ENCODE data around the gene IER5L. TPM values are rescaled to one million over a fixed set of nuclear protein-coding genes. Genes with fewer than 3 reads are reported as not detected.

Gene IER5L
- total and polyA plus RNA-seq, 9 of the 15 experiments (the other 6 are each of a cell fraction or from before 2014, with no cell fraction given): 0.14 to 11.9 (median 0.52) TPM

- TF ChIP-seq ZNF436 (CRISPR knock-in tag; IDR thresholded peaks at IDR 0.05): no peak
- TF ChIP-seq PHF21A (IDR thresholded peaks at IDR 0.05; ENCODE audit: borderline replicate concordance, low read depth): no peak
- TF ChIP-seq XRCC5 (IDR thresholded peaks at IDR 0.05; ENCODE audit: low read depth, low read length): no peak
- no peak for TF ChIP-seq PHTF2 (CRISPR knock-in tag; IDR thresholded peaks at IDR 0.05)
- TF ChIP-seq ZNF561 (CRISPR knock-in tag; conservative IDR thresholded peaks at IDR 0.05): no peak
- TF ChIP-seq FOXA1 (IDR thresholded peaks at IDR 0.05; ENCODE audit: borderline replicate concordance): no peak
- no peak for TF ChIP-seq MYNN (IDR thresholded peaks at IDR 0.05)
- TF ChIP-seq MYNN (CRISPR knock-in tag; IDR thresholded peaks at IDR 0.05): no peak
- TF ChIP-seq POLR3G (IDR thresholded peaks at IDR 0.05; ENCODE audit: extremely low read depth, insufficient read length, insufficient replicate concordance): no peak
- TF ChIP-seq FOXK2 (conservative IDR thresholded peaks at IDR 0.05 in 1 of 2, IDR thresholded peaks at IDR 0.05 in 1 of 2; ENCODE audit: low read depth in 2 of 2): peak; percentile 34 to 66; a peak in 2 of 4 replicates
- no peak for TF ChIP-seq NELFE (IDR thresholded peaks at IDR 0.05; ENCODE audit: insufficient read depth, insufficient read length)
- peak; percentile 75 to 93; a peak in 3 of 4 replicates for TF ChIP-seq MAZ (CRISPR knock-in tag; conservative IDR thresholded peaks at IDR 0.05 in 1 of 2, IDR thresholded peaks at IDR 0.05 in 1 of 2)
- peak; percentile 62 for TF ChIP-seq NFE2 (IDR thresholded peaks at IDR 0.05; ENCODE audit: low read depth)
- TF ChIP-seq ZNF830 (CRISPR knock-in tag; IDR thresholded peaks at IDR 0.05): no peak
- TF ChIP-seq MBD2 (IDR thresholded peaks at IDR 0.05; ENCODE audit: borderline replicate concordance, low read depth): no peak
- TF ChIP-seq NR3C1 (CRISPR knock-in tag; IDR thresholded peaks at IDR 0.05): no peak
- TF ChIP-seq PHB (CRISPR knock-in tag; IDR thresholded peaks at IDR 0.05): no peak
- TF ChIP-seq ZNF57 (CRISPR knock-in tag; IDR thresholded peaks at IDR 0.05): no peak
- TF ChIP-seq NUFIP1 (IDR thresholded peaks at IDR 0.05; ENCODE audit: partially characterized antibody): no peak
- TF ChIP-seq GMEB1 (CRISPR knock-in tag; IDR thresholded peaks at IDR 0.05): no peak
- TF ChIP-seq NCOA6 (IDR thresholded peaks at IDR 0.05): no peak
- TF ChIP-seq TARDBP (IDR thresholded peaks at IDR 0.05): no peak
- TF ChIP-seq RBFOX2 (IDR thresholded peaks at IDR 0.05; ENCODE audit: low read depth, low read length): peak; percentile 69
These were observed 2.0 kb downstream of the IER5L start (continued) for GRCh38 chr9:129175825-129176633.

All from K562 (cell line).